SK-N-SH (cell line): Measurements from ENCODE around the gene RASA3. TPM values are rescaled to one million over a fixed set of nuclear protein-coding genes. Genes with fewer than 3 reads are reported as not detected.
A peak's percentile ranks its signal among the peaks of the same experiment; 100 is the strongest.

ENCODE experiments used
- CTCF ChIA-PET: fragments of 300-600, 350-600 bp; formaldehyde crosslinking; extraction: SDS; loops from one replicate; lab custom pipeline; 2021; lab: Yijun Ruan, JAX
- POLR2A ChIA-PET: fragments of 350-600 bp; sonication (Branson Sonifier 250); formaldehyde crosslinking; extraction: SDS; loops from one replicate; lab custom pipeline; 2020; ENCODE audit warnings: antibody characterized with exemption, inconsistent platforms; lab: Yijun Ruan, JAX
- DNase-seq: peaks from one replicate; pipeline ENCODE4 v3.0.0; 2012
- H2AFZ ChIP-seq: fragments of 200-600 bp; sonication (generic); 2 replicates; pipeline ENCODE4 v1.8.1; 2016; ENCODE audit warnings: antibody characterized with exemption, mild to moderate bottlenecking, low read depth
- H3F3A ChIP-seq: fragments of 200-600 bp; sonication (generic); replicated peaks from 2 replicates; pipeline ENCODE3; 2016; ENCODE audit warnings: antibody characterized with exemption, mild to moderate bottlenecking; ENCODE audit not compliant: insufficient read depth
- H3K27ac ChIP-seq, 2 experiments: fragments of 200-500 bp in 1 of 2; fragments of 200-600 bp in 1 of 2; sonication (Bioruptor generic) in 1 of 2; sonication (generic), shearing (Covaris generic) in 1 of 2; 2 replicates each; pipeline versions ENCODE4 v1.5.1 to v1.6.1; 2014 to 2016; ENCODE audit warnings: low read depth in 2 of 2, inconsistent platforms in 1 of 2, low read length in 1 of 2, mild to moderate bottlenecking in 1 of 2, mixed read lengths in 1 of 2
- H3K27me3 ChIP-seq: fragments of 200-600 bp; sonication (generic), shearing (Covaris generic); 2 replicates; pipeline ENCODE4 v1.6.1; 2016; ENCODE audit warnings: mixed run types; ENCODE audit not compliant: insufficient read depth
- H3K36me3 ChIP-seq, 2 experiments: fragments of 200-500 bp in 1 of 2; fragments of 200-600 bp in 1 of 2; sonication (Bioruptor generic) in 1 of 2; sonication (generic) in 1 of 2; replicated peaks in 1 of 2; 2 replicates each; pipeline versions ENCODE3 to v1.5.1; 2014 to 2016; ENCODE audit warnings: low read length in 1 of 2, mild to moderate bottlenecking in 1 of 2; ENCODE audit not compliant: insufficient read depth in 2 of 2, control insufficient read depth in 1 of 2
- H3K4me1 ChIP-seq, 2 experiments: fragments of 200-500 bp in 1 of 2; fragments of 200-600 bp in 1 of 2; sonication (Bioruptor generic) in 1 of 2; sonication (generic), shearing (Covaris generic) in 1 of 2; 2 replicates each; pipeline versions ENCODE4 v1.5.1 to v1.6.1; 2014 to 2016; ENCODE audit warnings: low read depth in 1 of 2, low read length in 1 of 2, mixed run types in 1 of 2; ENCODE audit not compliant: insufficient read depth in 2 of 2, control insufficient read depth in 1 of 2
- H3K4me2 ChIP-seq: fragments of 200-600 bp; sonication (generic), shearing (Covaris generic); 2 replicates; pipeline ENCODE4 v1.6.1; 2017; ENCODE audit warnings: mixed run types
- H3K4me3 ChIP-seq, 2 experiments: fragments of 200-500 bp in 1 of 2; fragments of 200-600 bp in 1 of 2; sonication (Bioruptor generic) in 1 of 2; sonication (generic), shearing (Covaris generic) in 1 of 2; 2 replicates each; pipeline versions ENCODE4 v1.5.1 to v1.8.1; 2014 to 2016; ENCODE audit warnings: low read depth in 2 of 2, inconsistent platforms in 1 of 2, low read length in 1 of 2, mild to moderate bottlenecking in 1 of 2, mixed read lengths in 1 of 2, moderate library complexity in 1 of 2
- H3K79me2 ChIP-seq: fragments of 200-600 bp; sonication (generic); 2 replicates; pipeline ENCODE4 v1.8.1; 2017; ENCODE audit warnings: mild to moderate bottlenecking; ENCODE audit not compliant: insufficient read depth
- H3K9ac ChIP-seq: fragments of 200-600 bp; sonication (generic); 2 replicates; pipeline ENCODE4 v1.6.1; 2017; ENCODE audit warnings: mixed run types
- H3K9me2 ChIP-seq: fragments of 200-600 bp; sonication (generic); 2 replicates; pipeline ENCODE4 v1.6.1; 2017; ENCODE audit warnings: mixed run types
- H3K9me3 ChIP-seq: fragments of 200-600 bp; sonication (generic); 2 replicates; pipeline ENCODE4 v1.6.1; 2017; ENCODE audit warnings: mixed run types, mild to moderate bottlenecking, moderate library complexity
- H4K20me1 ChIP-seq: fragments of 200-600 bp; sonication (generic); 2 replicates; pipeline ENCODE4 v1.6.1; 2017; ENCODE audit warnings: mild to moderate bottlenecking, mixed run types; ENCODE audit not compliant: insufficient read depth
- CHD2 ChIP-seq: fragments of 150-350 bp; IDR thresholded peaks from 2 replicates; pipeline ENCODE4 v1.6.1; 2018; ENCODE audit warnings: low read length; ENCODE audit not compliant: partially characterized antibody
- EP300 ChIP-seq, 2 experiments: IDR thresholded peaks; 2 replicates each; pipeline versions ENCODE4 v1.4.0 to v1.6.1; 2012; ENCODE audit warnings: borderline replicate concordance in 1 of 2, low read depth in 1 of 2, low read length in 1 of 2
- FOXM1 ChIP-seq: IDR thresholded peaks from 2 replicates; pipeline ENCODE4 v1.4.0; 2012; ENCODE audit warnings: low read depth, mild to moderate bottlenecking
- GABPA ChIP-seq: IDR thresholded peaks from 2 replicates; pipeline ENCODE4 v1.4.0; 2012; ENCODE audit warnings: low read depth, mild to moderate bottlenecking
- GATA2 ChIP-seq: sonication (generic); formaldehyde crosslinking; IDR thresholded peaks from 2 replicates; pipeline ENCODE4 v1.5.0; 2020; ENCODE audit warnings: mild to moderate bottlenecking, missing genetic modification reagents
- IRF3 ChIP-seq: fragments of 150-350 bp; IDR thresholded peaks from 2 replicates; pipeline ENCODE4 v1.6.1; 2016; ENCODE audit warnings: mild to moderate bottlenecking, low read depth, low read length
- MEF2A ChIP-seq: IDR thresholded peaks from 2 replicates; pipeline ENCODE4 v1.4.0; 2012; ENCODE audit warnings: low read depth, borderline replicate concordance
- MXI1 ChIP-seq: IDR thresholded peaks from 2 replicates; pipeline ENCODE4 v1.6.1; 2012; ENCODE audit warnings: mild to moderate bottlenecking, low read depth, low read length, improper control_type of control experiment
- NFIC ChIP-seq: IDR thresholded peaks from 2 replicates; pipeline ENCODE4 v1.4.0; 2012; ENCODE audit warnings: borderline replicate concordance
- RAD21 ChIP-seq: IDR thresholded peaks from 2 replicates; pipeline ENCODE4 v1.6.1; 2012; ENCODE audit warnings: mild to moderate bottlenecking, low read length
- RCOR1 ChIP-seq: fragments of 150-350 bp; IDR thresholded peaks from 2 replicates; pipeline ENCODE4 v1.6.1; 2017; ENCODE audit warnings: antibody characterized with exemption, low read length
- REST ChIP-seq: IDR thresholded peaks from 2 replicates; pipeline ENCODE4 v1.6.1; 2012; ENCODE audit warnings: mild to moderate bottlenecking, low read depth, low read length, moderate library complexity
- RFX5 ChIP-seq: IDR thresholded peaks from 2 replicates; pipeline ENCODE4 v1.6.1; 2012; ENCODE audit warnings: mild to moderate bottlenecking, improper control_type of control experiment, low read length
- SMC3 ChIP-seq: IDR thresholded peaks from 2 replicates; pipeline ENCODE4 v1.6.1; 2012; ENCODE audit warnings: low read depth, low read length, improper control_type of control experiment
- TAF1 ChIP-seq: IDR thresholded peaks from 2 replicates; pipeline ENCODE4 v1.6.1; 2012; ENCODE audit warnings: low read depth, mild to moderate bottlenecking, low read length, moderate library complexity, borderline replicate concordance
- TEAD4 ChIP-seq: IDR thresholded peaks from 2 replicates; pipeline ENCODE4 v1.4.0; 2012; ENCODE audit warnings: mild to moderate bottlenecking, borderline replicate concordance; ENCODE audit not compliant: insufficient read depth
- WGBS: methylation state at CpG from one replicate; pipeline ENCODE4 v1.1.6; 2017; ENCODE audit warnings: low lambda C conversion rate; 5-methylcytosine and 5-hydroxymethylcytosine counted together
- polyA plus RNA-seq, 3 experiments: library from polyadenylated mRNA; depleted of rRNA; stranded (reverse); fragments of >200 nt; gene quantifications; 2 replicates each; pipeline ENCODE4 v1.2.3, GENCODE V29; 2012
- TF ChIP-seq, protein P1 (sequence below): fragments of 150-350 bp; IDR thresholded peaks from 2 replicates; pipeline ENCODE4 v1.6.1; 2017; ENCODE audit warnings: antibody characterized with exemption, low read length, low read depth, borderline replicate concordance
- TF ChIP-seq, protein P2 (sequence below): IDR thresholded peaks from 2 replicates; pipeline ENCODE4; 2012

Gene RASA3
- polyA plus RNA-seq, 1 of the 3 experiments (the other 2 are of a cell fraction) = 25.1 TPM

- Histone ChIP-seq H3K4me3 (no peak overlapping the region), H3K36me3 (peaks cover 0 to 5% of the 10 kb centered on the region in 2 experiments), H3F3A (peaks cover 28% of the 10 kb centered on the region), H3K9me2 (no peaks in the 10 kb centered on the region), H3K4me1 (peaks cover 38 to 47% of the 10 kb centered on the region in 2 experiments), H3K4me2 (peak overlapping the region; percentile 97), H4K20me1 (peaks cover 27% of the 10 kb centered on the region), H3K27ac (peak overlapping the region in 1 of 2 experiments; percentile 97; a peak in 3 of 4 replicates), H3K9me3 (no peaks in the 10 kb centered on the region), H2AFZ (no peak overlapping the region), H3K79me2 (peaks cover 92% of the 10 kb centered on the region), H3K27me3 (no peaks in the 10 kb centered on the region), H3K9ac (0 out of 2 replicates have a peak overlapping the region, but pooled peaks have one; percentile 4)
- DNase-seq = no peak
- ChIA-PET CTCF (interaction anchor here (1.2 kb wide), 1 partner anchor 19 kb away, joined by 3 read pairs; no protein-coding TSS in a partner anchor), POLR2A (no interaction called here)
- WGBS = 81% methylated on average over 13 of the region's 15 CpGs
- no peak for TF ChIP-seq RFX5
- no peak for TF ChIP-seq MXI1
- TF ChIP-seq, protein P1, sequence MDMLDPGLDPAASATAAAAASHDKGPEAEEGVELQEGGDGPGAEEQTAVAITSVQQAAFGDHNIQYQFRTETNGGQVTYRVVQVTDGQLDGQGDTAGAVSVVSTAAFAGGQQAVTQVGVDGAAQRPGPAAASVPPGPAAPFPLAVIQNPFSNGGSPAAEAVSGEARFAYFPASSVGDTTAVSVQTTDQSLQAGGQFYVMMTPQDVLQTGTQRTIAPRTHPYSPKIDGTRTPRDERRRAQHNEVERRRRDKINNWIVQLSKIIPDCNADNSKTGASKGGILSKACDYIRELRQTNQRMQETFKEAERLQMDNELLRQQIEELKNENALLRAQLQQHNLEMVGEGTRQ = no peak
- TF ChIP-seq IRF3 = no peak
- no peak for TF ChIP-seq SMC3
- TF ChIP-seq FOXM1 = no peak
- TF ChIP-seq, protein P2, sequence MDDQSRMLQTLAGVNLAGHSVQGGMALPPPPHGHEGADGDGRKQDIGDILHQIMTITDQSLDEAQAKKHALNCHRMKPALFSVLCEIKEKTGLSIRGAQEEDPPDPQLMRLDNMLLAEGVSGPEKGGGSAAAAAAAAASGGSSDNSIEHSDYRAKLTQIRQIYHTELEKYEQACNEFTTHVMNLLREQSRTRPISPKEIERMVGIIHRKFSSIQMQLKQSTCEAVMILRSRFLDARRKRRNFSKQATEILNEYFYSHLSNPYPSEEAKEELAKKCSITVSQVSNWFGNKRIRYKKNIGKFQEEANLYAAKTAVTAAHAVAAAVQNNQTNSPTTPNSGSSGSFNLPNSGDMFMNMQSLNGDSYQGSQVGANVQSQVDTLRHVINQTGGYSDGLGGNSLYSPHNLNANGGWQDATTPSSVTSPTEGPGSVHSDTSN = no peak
- TF ChIP-seq EP300 (IDR thresholded peaks at IDR 0.05; ENCODE audit: borderline replicate concordance in 1 of 2, low read depth in 1 of 2, low read length in 1 of 2) = no peak
- TF ChIP-seq MEF2A = no peak
- TF ChIP-seq CHD2 = no peak
- TF ChIP-seq NFIC = no peak
- no peak for TF ChIP-seq TEAD4
- no peak for TF ChIP-seq RAD21
- no peak for TF ChIP-seq RCOR1
- TF ChIP-seq REST = no peak
- TF ChIP-seq TAF1 = no peak
- no peak for TF ChIP-seq GATA2 (CRISPR knock-in tag)
- no peak for TF ChIP-seq GABPA
These were observed 4.7 kb downstream of the RASA3 start for GRCh38 chr13:114127473-114128347.
